Activated B cell treated with CpG ODN at 0.5 μM for 24 hours (primary cell): ENCODE data around the gene RASGRP2. TPM values are rescaled to one million over a fixed set of nuclear protein-coding genes. Genes with fewer than 3 reads are reported as not detected.

Experiments
- ATAC-seq: fragments of 200-7000 bp; cut with Tn5 transposase; one replicate; pipeline ENCODE4 v1.10.0; 2021; ENCODE audit warnings: low read depth, mild to moderate bottlenecking, moderate library complexity
- CTCF ChIA-PET: fragments of 350-600 bp; sonication (Branson Sonifier 250); formaldehyde crosslinking; loops from one replicate; lab custom pipeline; 2021; ENCODE audit warnings: antibody characterized with exemption; lab: Charles Lee
- POLR2A ChIA-PET: fragments of 350-600 bp; sonication (Branson Sonifier 250); formaldehyde crosslinking; loops from one replicate; lab custom pipeline; 2021; ENCODE audit warnings: antibody characterized with exemption; lab: Charles Lee
- DNase-seq: peaks from one replicate; pipeline ENCODE4 v3.0.0; 2022
- H3K27ac Mint-ChIP-seq: one replicate; pipeline ENCODE4 v1.8.0; 2020; ENCODE audit warnings: mixed read lengths
- H3K27me3 Mint-ChIP-seq: one replicate; pipeline ENCODE4 v1.8.0; 2021; ENCODE audit warnings: mixed read lengths
- H3K36me3 Mint-ChIP-seq: one replicate; pipeline ENCODE4 v1.8.0; 2021; ENCODE audit warnings: low read depth, mixed read lengths
- H3K4me1 Mint-ChIP-seq: one replicate; pipeline ENCODE4 v1.8.0; 2021; ENCODE audit warnings: mixed read lengths
- H3K4me3 Mint-ChIP-seq: one replicate; pipeline ENCODE4 v1.8.0; 2020; ENCODE audit warnings: mild to moderate bottlenecking, mixed read lengths
- H3K9me3 Mint-ChIP-seq: one replicate; pipeline ENCODE4 v1.8.0; 2020; ENCODE audit warnings: mixed read lengths
- intact Hi-C: fragments of 100-400 bp; cut with micrococcal nuclease; formaldehyde crosslinking; loops from one replicate; pipeline ENCODE4 v1.15.1; 2024
- total RNA-seq: library from RNA; stranded (reverse); gene quantifications from 2 replicates; pipeline ENCODE4 v1.2.3, GENCODE V29; 2022
- TF ChIP-seq, protein P1 (sequence below): fragments of 200-600 bp; IDR thresholded peaks from one replicate; pipeline ENCODE4 v1.8.0; 2022; ENCODE audit warnings: antibody characterized with exemption, mild to moderate bottlenecking

RASGRP2 gene
- total RNA-seq, 1 donor from 2014 or later = 177 TPM

GRCh38 chr11:64771861-64772260 is 27.9 kb upstream of the RASGRP2 start:
- Mint-ChIP-seq H3K4me3 (peak overlapping the region; percentile 80), H3K27ac (peak overlapping the region; percentile 92), H3K27me3 (no peaks in the 10 kb centered on the region), H3K9me3 (no peaks in the 10 kb centered on the region), H3K36me3 (peaks cover 98% of the 10 kb centered on the region), H3K4me1 (peaks cover 96% of the 10 kb centered on the region)
- CTCF ChIA-PET = interaction anchor here (1.0 to 2.1 kb wide), 9 partner anchors 9 to 323 kb away, joined by 3 to 8 read pairs (median 4); partner anchors contain the start of genes CDC42BPG, EHD1 and RASGRP2
- POLR2A ChIA-PET = interaction anchor here (0.6 to 4.1 kb wide), 27 partner anchors 9 to 1931 kb away, joined by 3 to 130 read pairs (median 4); partner anchors contain the start of genes CATSPERZ, EHBP1L1, FAU and MAP4K2
- intact Hi-C loops = loop anchor here (1.0 to 10.0 kb wide), 3 partner anchors 8 to 527 kb away; partner anchors contain the start of genes FKBP2 and PPP1R14B
- peak; percentile 87 for ATAC-seq
- no peak for DNase-seq
- TF ChIP-seq, protein P1, sequence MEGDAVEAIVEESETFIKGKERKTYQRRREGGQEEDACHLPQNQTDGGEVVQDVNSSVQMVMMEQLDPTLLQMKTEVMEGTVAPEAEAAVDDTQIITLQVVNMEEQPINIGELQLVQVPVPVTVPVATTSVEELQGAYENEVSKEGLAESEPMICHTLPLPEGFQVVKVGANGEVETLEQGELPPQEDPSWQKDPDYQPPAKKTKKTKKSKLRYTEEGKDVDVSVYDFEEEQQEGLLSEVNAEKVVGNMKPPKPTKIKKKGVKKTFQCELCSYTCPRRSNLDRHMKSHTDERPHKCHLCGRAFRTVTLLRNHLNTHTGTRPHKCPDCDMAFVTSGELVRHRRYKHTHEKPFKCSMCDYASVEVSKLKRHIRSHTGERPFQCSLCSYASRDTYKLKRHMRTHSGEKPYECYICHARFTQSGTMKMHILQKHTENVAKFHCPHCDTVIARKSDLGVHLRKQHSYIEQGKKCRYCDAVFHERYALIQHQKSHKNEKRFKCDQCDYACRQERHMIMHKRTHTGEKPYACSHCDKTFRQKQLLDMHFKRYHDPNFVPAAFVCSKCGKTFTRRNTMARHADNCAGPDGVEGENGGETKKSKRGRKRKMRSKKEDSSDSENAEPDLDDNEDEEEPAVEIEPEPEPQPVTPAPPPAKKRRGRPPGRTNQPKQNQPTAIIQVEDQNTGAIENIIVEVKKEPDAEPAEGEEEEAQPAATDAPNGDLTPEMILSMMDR = no peak

- CTCF ChIA-PET = interaction anchor here (1.4 to 4.5 kb wide), 4 partner anchors 7 to 321 kb away, joined by 3 to 24 read pairs (median 4); partner anchors contain the start of gene RASGRP2
- intact Hi-C loops = loop anchor here (10.0 kb wide), 1 partner anchor 525 kb away; the partner anchor contains the start of genes FKBP2 and PPP1R14B
- no peak for ATAC-seq
Observed at GRCh38 chr11:64770120-64770519, 26.2 kb upstream of the RASGRP2 start.

GRCh38 chr11:64769283-64769682 is 25.3 kb upstream of the RASGRP2 start:
- DNase-seq (no peak), ATAC-seq (no peak)
- POLR2A ChIA-PET = interaction anchor here (2.3 to 3.1 kb wide), 2 partner anchors 9 to 25 kb away, joined by 11 to 24 read pairs; partner anchors contain the start of genes RASGRP2 and SF1
- Mint-ChIP-seq H3K36me3 (peaks cover 93% of the 10 kb centered on the region), H3K27me3 (no peaks in the 10 kb centered on the region), H3K27ac (peak overlapping the region; percentile 59), H3K4me3 (no peak overlapping the region), H3K4me1 (peaks cover 90% of the 10 kb centered on the region), H3K9me3 (no peaks in the 10 kb centered on the region)
- TF ChIP-seq, protein P1 = no peak
- CTCF ChIA-PET = interaction anchor here (4.5 kb wide), 1 partner anchor 25 kb away, joined by 24 read pairs; the partner anchor contains the start of gene RASGRP2
- intact Hi-C loops = no loop called here

More at GRCh38 chr11:64770120-64770519, 26.2 kb upstream of the RASGRP2 start:
- peak overlapping the region; percentile 28 for H3K4me3 Mint-ChIP-seq
- POLR2A ChIA-PET = interaction anchor here (1.6 to 4.1 kb wide), 4 partner anchors 7 to 25 kb away, joined by 4 to 130 read pairs (median 30); partner anchors contain the start of genes PYGM and RASGRP2
- peaks cover 93% of the 10 kb centered on the region for H3K36me3 Mint-ChIP-seq
- TF ChIP-seq, protein P1 = no peak
- H3K9me3 Mint-ChIP-seq = no peaks in the 10 kb centered on the region
- no peaks in the 10 kb centered on the region for H3K27me3 Mint-ChIP-seq
- H3K4me1 Mint-ChIP-seq = peaks cover 90% of the 10 kb centered on the region
- peak overlapping the region; percentile 92 for H3K27ac Mint-ChIP-seq
- DNase-seq = no peak

- Mint-ChIP-seq H3K36me3 (peaks cover 93% of the 10 kb centered on the region), H3K27ac (peak overlapping the region; percentile 85)
Observed at GRCh38 chr11:64768300-64768694, 24.4 kb upstream of the RASGRP2 start.

More at GRCh38 chr11:64768300-64768694, 24.4 kb upstream of the RASGRP2 start:
- ATAC-seq (no peak), DNase-seq (no peak)
- intact Hi-C loops = no loop called here
- no peak overlapping the region for H3K4me3 Mint-ChIP-seq
- no peaks in the 10 kb centered on the region for H3K9me3 Mint-ChIP-seq
- TF ChIP-seq, protein P1 = no peak
- no peaks in the 10 kb centered on the region for H3K27me3 Mint-ChIP-seq
- CTCF ChIA-PET = interaction anchor here (1.0 to 4.5 kb wide), 3 partner anchors 8 to 30 kb away, joined by 3 to 24 read pairs (median 4); partner anchors contain the start of gene RASGRP2
- POLR2A ChIA-PET = interaction anchor here (0.7 to 3.1 kb wide), 4 partner anchors 10 to 770 kb away, joined by 3 to 24 read pairs (median 7); partner anchors contain the start of genes RASGRP2 and SF1
- H3K4me1 Mint-ChIP-seq = peaks cover 91% of the 10 kb centered on the region
